ENCODE results near the gene MRRF.

Gene MRRF

GRCh38 chr9:122264360-122265148 is at the start of gene MRRF, which contains the start of gene RBM18:
TSS of gene MRRF (plus strand) at chr9:122264882. CDS start at chr9:122270892, 6,010 bp downstream.
TSS of gene RBM18 (minus strand) at chr9:122264840. CDS start at chr9:122261492, 3,348 bp downstream.
- DNase-seq: peak; percentile 79

GRCh38 chr9:122215663-122216062 is 49.0 kb upstream of the MRRF start:
- no peak for DNase-seq

DNA sequence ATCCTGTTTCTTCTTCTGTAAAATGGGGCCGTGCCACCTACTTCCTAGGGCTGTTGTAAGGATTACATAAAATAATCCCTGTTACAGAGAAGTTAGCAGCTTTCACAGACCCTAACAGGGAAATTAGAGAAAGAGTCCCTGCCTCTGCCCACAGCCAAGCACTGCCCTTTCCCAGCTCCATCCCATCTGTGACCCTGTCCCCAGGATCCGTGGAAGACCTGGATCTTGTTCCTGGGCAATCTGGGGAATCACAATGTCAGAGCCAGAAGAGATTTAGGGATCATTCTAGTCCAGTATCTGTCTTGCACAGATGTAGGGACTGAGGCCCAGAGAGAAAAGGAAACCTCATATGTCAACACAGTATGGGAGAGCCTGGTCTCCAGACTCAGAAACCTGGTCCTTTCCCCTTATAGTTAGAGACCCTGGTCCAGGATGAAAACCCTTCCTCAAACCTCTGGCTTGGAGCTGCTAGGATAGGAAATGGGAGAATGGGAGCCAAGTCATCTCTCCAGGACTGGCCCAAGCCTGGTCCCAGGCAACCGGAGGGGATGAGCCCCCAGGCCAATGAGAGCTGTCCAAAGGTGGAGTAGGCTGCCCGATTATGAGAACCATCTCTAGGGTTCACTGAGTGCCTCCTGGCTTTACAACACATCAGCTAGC is 48.4 kb upstream of the MRRF start:
- no peak for DNase-seq

DNA sequence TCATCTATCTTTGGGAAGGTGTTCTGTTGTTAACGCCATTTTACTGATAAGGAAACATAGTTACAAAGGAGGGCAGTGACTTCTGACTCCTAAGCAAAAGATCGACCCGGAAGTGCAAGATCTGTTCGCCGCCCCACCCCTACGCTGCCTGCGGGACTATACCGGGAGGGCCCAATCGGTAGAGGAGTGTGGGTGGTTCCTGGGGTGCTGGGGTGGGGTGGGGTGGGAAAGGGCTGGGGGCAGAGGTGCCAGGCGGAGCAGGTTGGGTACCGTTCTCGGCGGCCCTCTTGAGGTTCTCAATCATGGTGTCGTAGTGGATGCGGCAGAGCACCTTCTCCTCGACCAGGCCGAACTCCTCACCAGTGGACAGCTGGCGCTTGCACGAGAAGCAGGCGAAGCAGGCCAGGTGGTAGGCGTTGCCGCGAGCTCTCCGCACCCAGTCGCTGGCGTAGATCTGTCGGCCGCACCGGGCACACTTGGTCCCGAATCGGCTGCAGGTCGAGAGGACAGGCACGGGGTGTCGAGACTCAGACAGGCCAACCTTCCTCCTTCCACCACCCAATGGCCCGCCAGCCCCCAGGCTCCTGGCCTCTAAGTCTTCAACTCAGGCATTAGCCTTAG is 47.8 kb upstream of the MRRF start:
- no peak for DNase-seq

DNA sequence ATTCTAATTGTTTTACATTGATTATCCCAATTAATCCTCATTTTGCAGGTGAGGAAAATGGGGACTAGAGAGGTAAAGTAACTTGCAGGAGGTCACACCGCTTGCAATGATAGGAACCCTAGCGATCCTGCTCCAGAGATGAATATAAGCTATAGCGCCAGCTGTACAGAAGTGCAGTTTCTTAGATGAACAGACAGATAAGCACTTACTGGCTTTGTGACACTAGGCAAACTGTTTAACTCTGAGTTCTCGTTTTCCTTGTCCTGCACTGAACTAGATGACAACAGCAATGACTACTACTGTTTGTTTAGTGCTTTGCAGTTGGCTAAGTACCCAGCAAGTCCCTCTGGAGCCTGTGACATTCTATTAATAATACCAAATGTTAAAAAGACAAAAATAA is 47.0 kb upstream of the MRRF start:
- no peak for DNase-seq

GRCh38 chr9:122218071-122218934 is 46.4 kb upstream of the MRRF start:
- no peak for DNase-seq

GRCh38 chr9:122218935-122219855 is 45.5 kb upstream of the MRRF start:
- DNase-seq: no peak

GRCh38 chr9:122219856-122220672 is 44.6 kb upstream of the MRRF start:
- no peak for DNase-seq

DNA sequence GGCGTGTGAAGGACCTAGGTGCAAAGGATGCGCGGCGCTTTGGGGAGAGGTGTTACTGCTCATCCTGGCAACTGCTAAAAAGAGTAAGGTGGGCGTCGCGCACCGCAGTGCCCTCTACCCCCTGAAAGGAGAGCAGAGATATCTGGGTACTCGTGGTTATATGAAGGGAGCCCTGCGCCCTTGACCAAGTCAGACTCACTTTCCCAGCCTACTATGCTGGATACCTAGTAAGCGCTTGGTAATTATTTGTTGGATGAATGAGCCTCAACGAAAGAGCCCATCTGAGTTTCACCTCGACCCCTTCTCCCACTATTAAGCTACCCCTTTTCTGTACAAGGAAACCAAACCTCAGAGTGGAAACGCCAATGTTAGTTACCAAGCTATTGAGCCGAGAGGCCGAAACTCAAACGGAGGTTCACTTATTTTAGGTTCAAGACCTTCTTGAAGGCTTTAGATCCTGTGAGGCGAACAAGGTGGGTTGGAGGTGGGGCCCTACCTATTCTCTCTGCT is 44.0 kb upstream of the MRRF start:
- DNase-seq: no peak

DNA sequence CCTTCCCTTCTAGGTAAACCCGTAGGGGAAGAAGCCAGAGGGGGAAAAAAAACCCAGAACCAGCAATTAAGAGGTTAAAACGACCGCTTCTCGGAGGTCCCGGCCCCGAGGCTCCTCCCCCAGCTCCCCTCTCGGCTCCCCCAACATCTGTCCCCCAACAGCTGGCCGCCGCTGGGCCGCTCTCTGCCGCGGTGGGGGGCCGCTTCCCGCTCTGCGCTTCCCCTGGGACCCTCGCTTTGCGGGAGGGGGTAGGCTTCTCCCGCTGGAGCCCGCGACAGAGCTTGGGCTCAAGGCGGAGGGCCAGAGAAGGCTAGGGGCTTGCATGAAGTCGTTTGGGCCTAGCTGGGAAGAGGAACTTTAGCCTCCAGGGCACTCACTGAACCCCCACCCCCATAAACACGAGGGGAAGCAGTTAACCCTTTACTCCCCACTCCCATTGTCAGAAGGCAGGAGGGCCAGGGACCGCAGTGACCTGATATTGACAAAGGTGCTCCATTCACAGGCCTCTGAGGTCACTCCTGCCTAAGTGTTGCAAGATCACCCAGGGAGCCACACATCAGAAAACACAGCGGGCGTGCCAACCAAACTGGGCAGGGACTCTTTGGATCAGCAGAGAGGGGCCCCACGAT is 43.4 kb upstream of the MRRF start:
- DNase-seq: no peak

GRCh38 chr9:122222791-122223190 is 41.9 kb upstream of the MRRF start:
- DNase-seq: no peak

DNA sequence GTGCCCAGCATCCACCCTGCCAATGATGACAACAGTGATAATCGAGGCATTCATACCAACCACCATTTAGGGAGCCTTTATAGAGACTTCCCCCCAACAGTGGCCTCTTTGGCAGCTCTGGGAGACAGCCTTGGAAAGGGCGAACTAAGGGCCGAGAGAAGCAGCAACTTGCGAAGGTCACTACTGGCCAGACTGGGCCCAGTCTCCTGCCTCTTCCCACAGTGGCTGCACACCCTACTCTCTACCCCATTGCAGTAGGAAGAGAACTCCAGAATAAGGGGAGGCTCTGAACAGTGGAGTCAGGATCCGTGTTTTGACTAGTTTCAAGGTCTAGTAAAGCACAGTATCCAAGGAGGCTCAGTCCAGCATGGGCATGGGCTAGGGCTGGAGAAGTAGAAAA is 41.2 kb upstream of the MRRF start:
- no peak for DNase-seq

DNA sequence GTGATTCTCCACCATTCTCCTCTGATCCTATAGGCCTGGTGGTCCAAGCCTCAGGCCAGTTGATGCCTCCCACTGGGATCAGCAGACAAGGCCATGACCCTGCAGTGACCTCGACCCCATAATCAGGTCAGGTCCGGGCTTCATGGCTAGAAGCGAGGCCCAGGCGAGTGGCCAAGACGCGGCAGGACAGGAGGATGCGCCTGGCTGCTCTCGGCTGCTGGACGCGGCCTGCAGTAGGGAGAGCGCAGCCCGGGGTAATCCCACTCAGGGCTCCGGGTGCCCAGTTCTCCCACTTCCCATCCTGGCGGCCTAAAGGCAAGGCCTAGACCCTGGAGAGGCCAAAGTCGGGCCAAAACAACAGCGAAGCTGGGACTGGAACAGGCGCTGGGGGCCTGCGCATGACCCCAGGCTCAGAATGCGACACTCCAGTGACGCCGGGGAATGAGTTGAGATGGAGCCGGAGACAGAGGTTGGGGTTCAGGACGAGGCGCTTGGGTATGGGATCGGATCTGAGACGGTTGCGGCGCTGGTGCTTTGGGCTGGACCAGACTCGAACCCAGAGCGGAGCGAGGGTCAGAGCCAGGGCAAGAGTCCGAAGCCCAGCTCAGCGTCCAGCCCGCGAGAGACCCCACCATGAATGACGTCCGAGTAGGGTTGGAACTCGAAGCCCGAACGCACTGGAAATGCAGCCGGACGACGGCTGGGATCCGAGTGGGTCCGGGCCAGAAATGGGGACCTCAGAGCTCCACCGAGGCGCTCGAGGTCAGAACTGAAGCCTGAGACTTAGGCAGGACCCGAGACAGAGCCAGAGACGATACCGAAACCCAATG is 39.2 kb upstream of the MRRF start:
- DNase-seq: no peak

DNA sequence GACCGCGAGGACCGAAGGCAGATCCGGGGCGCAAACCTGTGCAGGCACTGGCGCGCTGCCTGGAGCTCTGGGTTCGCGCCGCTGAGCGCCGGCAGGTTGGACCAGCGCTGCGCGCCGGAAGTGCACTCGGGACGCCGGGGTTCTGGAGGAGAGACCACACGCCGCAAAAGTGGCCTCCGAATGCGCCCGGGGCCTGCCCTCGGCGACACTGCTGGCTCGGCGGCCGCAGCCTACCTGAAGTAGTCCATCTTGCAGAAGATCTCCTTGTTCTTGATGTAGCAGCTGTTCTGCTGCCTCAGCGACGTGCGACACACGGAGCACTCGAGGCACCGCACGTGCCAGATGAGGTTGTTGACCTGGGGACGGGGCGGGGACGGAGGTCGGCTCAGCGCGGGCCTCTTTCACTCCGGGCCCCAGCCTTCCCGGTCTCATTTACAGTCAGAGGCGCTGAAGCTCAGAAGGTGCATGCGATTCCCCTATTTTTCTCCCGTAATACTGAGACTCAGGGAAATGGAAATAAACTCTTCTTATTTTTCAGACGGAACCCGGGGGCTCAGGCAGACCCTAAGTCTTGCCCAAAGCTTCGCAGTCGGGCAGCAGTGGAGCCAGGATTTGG is 38.4 kb upstream of the MRRF start:
- no peak for DNase-seq

- no peak for DNase-seq
Measured at GRCh38 chr9:122226758-122227574, 37.7 kb upstream of the MRRF start.

DNA sequence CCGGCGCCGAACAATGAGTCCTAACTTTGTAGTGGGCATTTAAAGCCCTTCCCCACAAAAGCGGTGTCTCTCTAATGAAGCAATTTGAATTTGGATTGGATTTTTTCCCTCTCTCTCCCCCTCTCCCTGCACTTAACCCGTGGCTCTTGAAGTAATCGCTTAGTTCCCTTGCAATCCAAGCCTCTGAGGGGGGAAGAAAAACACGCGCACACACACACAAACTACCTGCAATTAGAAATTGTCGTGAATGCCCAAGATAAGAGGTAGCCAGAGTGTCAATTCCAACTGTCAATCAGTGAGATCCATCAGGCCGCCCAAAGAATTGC is 37.1 kb upstream of the MRRF start:
- DNase-seq: peak; percentile 42

- no peak for DNase-seq
Measured at GRCh38 chr9:122228191-122228567, 36.5 kb upstream of the MRRF start.

Data from NCI-H1436 (cell line).